Loucy (cell line): ENCODE results near the gene IGFLR1.

Source experiments
- EZH2phosphoT487 ChIP-seq: fragments of 200-600 bp; IDR thresholded peaks from 2 replicates; pipeline ENCODE4 v1.6.1; 2018; ENCODE audit warnings: antibody characterized with exemption, mild to moderate bottlenecking, moderate library complexity, borderline replicate concordance
- TF ChIP-seq, protein P1 (sequence below): fragments of 200-600 bp; sonication (generic); conservative IDR thresholded peaks from 2 replicates; pipeline ENCODE4 v1.5.1; 2014; ENCODE audit warnings: mild to moderate bottlenecking, antibody characterized with exemption, low read length

GRCh38 chr19:35745328-35746086, 3.3 kb upstream of the IGFLR1 start, which contains the start of the genes PSENEN and U2AF1L4:
- TF ChIP-seq, protein P1, sequence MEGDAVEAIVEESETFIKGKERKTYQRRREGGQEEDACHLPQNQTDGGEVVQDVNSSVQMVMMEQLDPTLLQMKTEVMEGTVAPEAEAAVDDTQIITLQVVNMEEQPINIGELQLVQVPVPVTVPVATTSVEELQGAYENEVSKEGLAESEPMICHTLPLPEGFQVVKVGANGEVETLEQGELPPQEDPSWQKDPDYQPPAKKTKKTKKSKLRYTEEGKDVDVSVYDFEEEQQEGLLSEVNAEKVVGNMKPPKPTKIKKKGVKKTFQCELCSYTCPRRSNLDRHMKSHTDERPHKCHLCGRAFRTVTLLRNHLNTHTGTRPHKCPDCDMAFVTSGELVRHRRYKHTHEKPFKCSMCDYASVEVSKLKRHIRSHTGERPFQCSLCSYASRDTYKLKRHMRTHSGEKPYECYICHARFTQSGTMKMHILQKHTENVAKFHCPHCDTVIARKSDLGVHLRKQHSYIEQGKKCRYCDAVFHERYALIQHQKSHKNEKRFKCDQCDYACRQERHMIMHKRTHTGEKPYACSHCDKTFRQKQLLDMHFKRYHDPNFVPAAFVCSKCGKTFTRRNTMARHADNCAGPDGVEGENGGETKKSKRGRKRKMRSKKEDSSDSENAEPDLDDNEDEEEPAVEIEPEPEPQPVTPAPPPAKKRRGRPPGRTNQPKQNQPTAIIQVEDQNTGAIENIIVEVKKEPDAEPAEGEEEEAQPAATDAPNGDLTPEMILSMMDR: no peak
- no peak for TF ChIP-seq EZH2phosphoT487
